22Rv1 (cell line): ENCODE data around the gene UGT2B17.

Experiments used
- CTCF ChIP-seq: fragments of 450-650 bp; IDR thresholded peaks from 2 replicates; pipeline ENCODE4 v1.5.1; 2017; ENCODE audit warnings: mild to moderate bottlenecking
- ZFX ChIP-seq: fragments of 450-650 bp; IDR thresholded peaks from 2 replicates; pipeline ENCODE4 v1.6.1; 2017; ENCODE audit warnings: antibody characterized with exemption, borderline replicate concordance

GRCh38 chr4:68499021-68499420 lies 77.1 kb downstream of the UGT2B17 start:
- TF ChIP-seq CTCF, result no peak
- TF ChIP-seq ZFX, result no peak
